Measurements from ENCODE around the gene MBD5.
"Not testable (repeated sequence)": the region's sequence is repeated elsewhere in the genome, so short reads cannot be mapped to it uniquely, and the experiment has no call there.

- TF ChIP-seq CTCF, POLR2A (IDR thresholded peaks at IDR 0.05): not testable (repeated sequence)
These were observed 522.2 kb downstream of the MBD5 start for GRCh38 chr2:148543088-148543540.

Measured in stomach (tissue), 4 donors.